MM.1S (cell line): ENCODE data around the gene PTHLH.

ENCODE experiments used
- DNase-seq: peaks from one replicate; pipeline ENCODE4 v3.0.0-alpha.2; 2015
- H2AFZ ChIP-seq: fragments of 300-600 bp; sonication (generic); 2 replicates; pipeline ENCODE4 v1.6.0; 2016; ENCODE audit warnings: antibody characterized with exemption, low read length
- H3F3A ChIP-seq: fragments of 300-600 bp; sonication (generic); 2 replicates; pipeline ENCODE4 v1.6.1; 2016; ENCODE audit warnings: mild to moderate bottlenecking, antibody characterized with exemption, low read length, moderate library complexity, mixed read lengths; ENCODE audit not compliant: insufficient read depth
- H3K27ac ChIP-seq: fragments of 300-600 bp; sonication (generic); 2 replicates; pipeline ENCODE4 v1.5.1; 2016; ENCODE audit warnings: mild to moderate bottlenecking, low read length
- H3K27me3 ChIP-seq: fragments of 300-600 bp; sonication (generic); replicated peaks from 2 replicates; pipeline ENCODE4 v1.6.0; 2016; ENCODE audit warnings: low read length; ENCODE audit not compliant: insufficient read depth
- H3K36me3 ChIP-seq: fragments of 300-600 bp; sonication (generic); replicated peaks from 2 replicates; pipeline ENCODE4 v1.6.1; 2016; ENCODE audit warnings: mild to moderate bottlenecking, low read length, mixed read lengths; ENCODE audit not compliant: insufficient read depth
- H3K4me1 ChIP-seq: fragments of 300-600 bp; sonication (generic); 2 replicates; pipeline ENCODE4 v1.6.1; 2016; ENCODE audit warnings: low read length, mixed read lengths
- H3K4me2 ChIP-seq: fragments of 300-600 bp; sonication (generic); 2 replicates; pipeline ENCODE4 v1.6.0; 2016; ENCODE audit warnings: low read depth, low read length
- H3K4me3 ChIP-seq: fragments of 300-600 bp; sonication (generic); 2 replicates; pipeline ENCODE4 v1.5.1; 2016; ENCODE audit warnings: low read length, mixed read lengths
- H3K79me2 ChIP-seq: fragments of 300-600 bp; sonication (generic); 2 replicates; pipeline ENCODE4 v1.6.1; 2016; ENCODE audit warnings: mixed run types, low read length, mixed read lengths
- H3K9ac ChIP-seq: fragments of 300-600 bp; sonication (generic); 2 replicates; pipeline ENCODE4 v1.6.1; 2016; ENCODE audit warnings: low read length, mixed read lengths
- H3K9me2 ChIP-seq: fragments of 300-600 bp; sonication (generic); replicated peaks from 2 replicates; pipeline ENCODE4 v1.6.1; 2016; ENCODE audit warnings: mild to moderate bottlenecking, low read length, mixed read lengths; ENCODE audit not compliant: insufficient read depth
- H3K9me3 ChIP-seq: fragments of 300-600 bp; sonication (generic); replicated peaks from 2 replicates; pipeline ENCODE4 v1.6.1; 2016; ENCODE audit warnings: mild to moderate bottlenecking, low read length, mixed read lengths; ENCODE audit not compliant: insufficient read depth
- H4K20me1 ChIP-seq: fragments of 300-600 bp; sonication (generic); 2 replicates; pipeline ENCODE4 v1.6.1; 2016; ENCODE audit warnings: mild to moderate bottlenecking, low read length, moderate library complexity, mixed read lengths; ENCODE audit not compliant: insufficient read depth
- EZH2 ChIP-seq: fragments of 300-600 bp; sonication (generic); optimal IDR thresholded peaks from 2 replicates; pipeline ENCODE3; 2017; ENCODE audit warnings: low read depth, mild to moderate bottlenecking, antibody characterized with exemption, low read length, mixed read lengths
- EZH2phosphoT487 ChIP-seq: fragments of 300-600 bp; sonication (generic); IDR thresholded peaks from 2 replicates; pipeline ENCODE4 v1.6.1; 2018; ENCODE audit warnings: antibody characterized with exemption, low read length
- TF ChIP-seq, protein P1 (sequence below): fragments of 300-600 bp; sonication (generic); IDR thresholded peaks from 2 replicates; pipeline ENCODE4 v1.5.1; 2016; ENCODE audit warnings: antibody characterized with exemption, low read length, mixed read lengths

Gene PTHLH

DNA sequence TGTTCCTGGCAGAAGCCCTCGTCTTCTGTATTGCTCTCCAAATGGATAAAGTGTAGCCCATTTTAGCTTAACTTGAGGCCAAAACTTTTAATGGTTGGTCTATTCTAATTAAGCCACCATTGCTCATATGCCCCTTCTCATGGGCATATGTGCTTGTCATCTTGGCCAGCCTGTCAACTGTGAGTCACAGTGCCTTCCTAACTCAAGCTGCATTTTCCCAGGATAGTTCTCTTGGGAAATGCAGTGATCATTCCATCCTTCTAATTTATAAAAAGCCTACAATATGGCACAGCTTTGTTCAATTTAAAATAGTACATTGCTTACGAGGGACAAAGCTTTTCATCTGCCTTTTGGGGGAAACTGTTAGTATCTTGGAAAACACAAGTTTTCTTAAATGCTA, 6.6 kb downstream of the PTHLH start:
- no peak for DNase-seq
- no peaks in the 10 kb centered on the region for H3K9me2 ChIP-seq
- H3K4me1 ChIP-seq: 0 out of 2 replicates have a peak, but pooled peaks cover 6% of the 10 kb centered on the region
- no peaks in the 10 kb centered on the region for H3K36me3 ChIP-seq
- H3K9me3 ChIP-seq: no peaks in the 10 kb centered on the region
- no peaks in the 10 kb centered on the region for H3K79me2 ChIP-seq
- H3K4me3 ChIP-seq: no peak overlapping the region
- H3K27ac ChIP-seq: no peak overlapping the region
- H3K27me3 ChIP-seq: no peaks in the 10 kb centered on the region
- H2AFZ ChIP-seq: no peak overlapping the region
- H4K20me1 ChIP-seq: no peaks in the 10 kb centered on the region
- H3K4me2 ChIP-seq: no peak overlapping the region
- TF ChIP-seq, protein P1, sequence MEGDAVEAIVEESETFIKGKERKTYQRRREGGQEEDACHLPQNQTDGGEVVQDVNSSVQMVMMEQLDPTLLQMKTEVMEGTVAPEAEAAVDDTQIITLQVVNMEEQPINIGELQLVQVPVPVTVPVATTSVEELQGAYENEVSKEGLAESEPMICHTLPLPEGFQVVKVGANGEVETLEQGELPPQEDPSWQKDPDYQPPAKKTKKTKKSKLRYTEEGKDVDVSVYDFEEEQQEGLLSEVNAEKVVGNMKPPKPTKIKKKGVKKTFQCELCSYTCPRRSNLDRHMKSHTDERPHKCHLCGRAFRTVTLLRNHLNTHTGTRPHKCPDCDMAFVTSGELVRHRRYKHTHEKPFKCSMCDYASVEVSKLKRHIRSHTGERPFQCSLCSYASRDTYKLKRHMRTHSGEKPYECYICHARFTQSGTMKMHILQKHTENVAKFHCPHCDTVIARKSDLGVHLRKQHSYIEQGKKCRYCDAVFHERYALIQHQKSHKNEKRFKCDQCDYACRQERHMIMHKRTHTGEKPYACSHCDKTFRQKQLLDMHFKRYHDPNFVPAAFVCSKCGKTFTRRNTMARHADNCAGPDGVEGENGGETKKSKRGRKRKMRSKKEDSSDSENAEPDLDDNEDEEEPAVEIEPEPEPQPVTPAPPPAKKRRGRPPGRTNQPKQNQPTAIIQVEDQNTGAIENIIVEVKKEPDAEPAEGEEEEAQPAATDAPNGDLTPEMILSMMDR: no peak
- TF ChIP-seq EZH2phosphoT487 (no peak), EZH2 (no peak)
- H3K9ac ChIP-seq: no peak overlapping the region
- H3F3A ChIP-seq: peaks cover 9% of the 10 kb centered on the region

DNA sequence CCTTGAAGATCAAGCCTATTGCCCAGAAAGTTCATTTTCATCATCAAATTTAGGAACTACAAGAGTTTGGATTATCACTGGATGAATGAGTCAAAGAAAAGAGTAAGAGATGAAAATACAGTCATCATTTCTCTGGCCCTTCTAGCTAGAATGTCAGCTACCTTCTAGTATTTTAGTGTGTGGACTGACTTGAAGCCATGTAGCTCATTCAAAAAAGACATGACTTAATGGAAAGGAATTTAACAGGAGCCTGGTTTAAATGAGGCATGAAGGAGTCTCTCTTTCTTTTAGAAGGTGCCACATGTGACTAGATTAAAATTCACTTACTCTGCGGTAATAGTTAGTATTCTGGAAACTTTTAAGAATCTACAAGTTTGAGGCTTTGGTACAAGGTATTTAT, 7.1 kb downstream of the PTHLH start:
- H3K9me3 ChIP-seq: no peaks in the 10 kb centered on the region
- no peaks in the 10 kb centered on the region for H3K36me3 ChIP-seq
- H3K9ac ChIP-seq: no peak overlapping the region
- H3K27ac ChIP-seq: no peak overlapping the region
- 0 out of 2 replicates have a peak, but pooled peaks cover 6% of the 10 kb centered on the region for H3K4me1 ChIP-seq
- H3K79me2 ChIP-seq: no peaks in the 10 kb centered on the region
- no peak overlapping the region for H3K4me3 ChIP-seq
- H4K20me1 ChIP-seq: no peaks in the 10 kb centered on the region
- no peaks in the 10 kb centered on the region for H3K27me3 ChIP-seq
- H2AFZ ChIP-seq: no peak overlapping the region
- H3F3A ChIP-seq: peaks cover 9% of the 10 kb centered on the region
- no peaks in the 10 kb centered on the region for H3K9me2 ChIP-seq
- TF ChIP-seq EZH2 (no peak), EZH2phosphoT487 (no peak)
- TF ChIP-seq, protein P1: no peak
- DNase-seq: no peak
- H3K4me2 ChIP-seq: no peak overlapping the region

DNA sequence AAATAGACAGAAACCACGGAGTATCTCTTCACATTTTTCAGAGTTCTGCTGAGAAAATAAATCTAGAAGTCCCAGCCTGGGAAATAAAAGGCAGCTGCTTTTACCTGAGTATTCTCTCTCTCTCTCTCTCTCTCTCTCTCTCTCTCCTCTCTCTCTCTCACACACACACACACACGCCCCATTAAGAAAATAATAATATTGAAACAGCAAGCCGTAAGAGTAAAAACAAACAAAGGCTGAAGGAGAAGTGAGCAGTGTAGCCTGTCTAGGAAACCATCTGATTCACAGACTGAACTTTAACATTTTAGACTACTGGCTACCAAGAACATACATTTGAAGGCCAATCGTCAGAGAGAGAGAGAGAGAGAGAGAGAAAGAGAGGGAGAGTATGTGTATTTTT, 8.4 kb downstream of the PTHLH start:
- Histone ChIP-seq H3K4me3 (no peak overlapping the region), H3K9me3 (no peaks in the 10 kb centered on the region), H3K27me3 (no peaks in the 10 kb centered on the region)

More for the DNA sequence above, 8.4 kb downstream of the PTHLH start:
- TF ChIP-seq EZH2phosphoT487: no peak
- TF ChIP-seq, protein P1: no peak
- Histone ChIP-seq H3K9ac (no peak overlapping the region), H3F3A (peaks cover under 1% of the 10 kb centered on the region; the same call in 1 of the 2 replicates), H3K36me3 (no peaks in the 10 kb centered on the region), H3K27ac (no peak overlapping the region), H2AFZ (no peak overlapping the region), H3K79me2 (no peaks in the 10 kb centered on the region), H3K4me1 (0 out of 2 replicates have a peak, but pooled peaks cover 3% of the 10 kb centered on the region), H3K4me2 (no peak overlapping the region), H4K20me1 (no peaks in the 10 kb centered on the region), H3K9me2 (no peaks in the 10 kb centered on the region)
- no peak for DNase-seq
